Ishikawa (cell line): ENCODE data around the gene SLC29A1.

ENCODE experiments used
- CEBPB ChIP-seq: IDR thresholded peaks from 2 replicates; pipeline ENCODE4 v1.6.1; 2012
- CREB1 ChIP-seq: IDR thresholded peaks from 2 replicates; pipeline ENCODE4 v1.6.1; 2012; ENCODE audit warnings: low read depth
- EP300 ChIP-seq: IDR thresholded peaks from 2 replicates; pipeline ENCODE4 v1.6.1; 2012; ENCODE audit warnings: borderline replicate concordance
- RAD21 ChIP-seq: IDR thresholded peaks from 2 replicates; pipeline ENCODE4 v1.6.1; 2012; ENCODE audit warnings: low read depth
- TF ChIP-seq, protein P1 (sequence below): IDR thresholded peaks from 2 replicates; pipeline ENCODE4 v1.6.1; 2012
- TF ChIP-seq, protein P2 (sequence below): IDR thresholded peaks from 2 replicates; pipeline ENCODE4 v1.6.1; 2012
- TF ChIP-seq, protein P3 (sequence below): IDR thresholded peaks from 2 replicates; pipeline ENCODE4 v1.6.1; 2012; ENCODE audit warnings: low read depth, mild to moderate bottlenecking

DNA sequence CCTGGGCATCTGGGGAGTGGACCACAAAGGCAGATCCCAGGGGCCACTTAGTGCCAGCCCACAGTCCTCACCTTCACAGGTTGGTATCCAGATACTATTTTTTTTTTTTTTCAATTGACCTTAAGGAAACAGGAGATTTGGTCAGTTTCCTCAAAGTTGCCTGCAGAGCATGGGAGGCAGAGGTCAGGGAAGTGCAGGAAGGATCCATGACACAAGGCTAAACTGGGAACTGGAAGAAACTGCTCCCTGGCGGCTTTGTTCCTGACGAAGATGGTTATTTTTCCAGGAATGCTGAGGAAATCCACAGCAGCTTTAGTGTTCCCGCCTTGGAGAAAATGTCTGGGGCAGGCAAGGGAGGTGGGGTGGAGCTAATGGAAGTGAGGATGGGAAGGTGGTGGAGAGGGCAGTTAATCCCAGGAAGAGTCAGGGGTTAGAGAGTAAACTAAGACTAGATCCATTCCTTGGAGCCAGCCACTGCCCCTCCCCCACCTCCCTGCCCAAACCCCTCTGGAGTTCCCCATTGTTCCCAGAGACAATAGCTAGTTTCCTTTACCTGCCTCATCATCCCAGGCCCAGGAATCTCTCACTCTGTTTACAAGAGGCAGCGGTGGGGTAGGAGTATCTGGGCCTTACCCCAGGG is 20.9 kb upstream of the SLC29A1 start:
- no peak for TF ChIP-seq EP300
- TF ChIP-seq, protein P1, sequence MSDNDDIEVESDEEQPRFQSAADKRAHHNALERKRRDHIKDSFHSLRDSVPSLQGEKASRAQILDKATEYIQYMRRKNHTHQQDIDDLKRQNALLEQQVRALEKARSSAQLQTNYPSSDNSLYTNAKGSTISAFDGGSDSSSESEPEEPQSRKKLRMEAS = no peak
- no peak for TF ChIP-seq CREB1
- TF ChIP-seq CEBPB = no peak
- no peak for TF ChIP-seq RAD21
- TF ChIP-seq, protein P2, sequence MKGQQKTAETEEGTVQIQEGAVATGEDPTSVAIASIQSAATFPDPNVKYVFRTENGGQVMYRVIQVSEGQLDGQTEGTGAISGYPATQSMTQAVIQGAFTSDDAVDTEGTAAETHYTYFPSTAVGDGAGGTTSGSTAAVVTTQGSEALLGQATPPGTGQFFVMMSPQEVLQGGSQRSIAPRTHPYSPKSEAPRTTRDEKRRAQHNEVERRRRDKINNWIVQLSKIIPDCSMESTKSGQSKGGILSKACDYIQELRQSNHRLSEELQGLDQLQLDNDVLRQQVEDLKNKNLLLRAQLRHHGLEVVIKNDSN = no peak
- TF ChIP-seq, protein P3, sequence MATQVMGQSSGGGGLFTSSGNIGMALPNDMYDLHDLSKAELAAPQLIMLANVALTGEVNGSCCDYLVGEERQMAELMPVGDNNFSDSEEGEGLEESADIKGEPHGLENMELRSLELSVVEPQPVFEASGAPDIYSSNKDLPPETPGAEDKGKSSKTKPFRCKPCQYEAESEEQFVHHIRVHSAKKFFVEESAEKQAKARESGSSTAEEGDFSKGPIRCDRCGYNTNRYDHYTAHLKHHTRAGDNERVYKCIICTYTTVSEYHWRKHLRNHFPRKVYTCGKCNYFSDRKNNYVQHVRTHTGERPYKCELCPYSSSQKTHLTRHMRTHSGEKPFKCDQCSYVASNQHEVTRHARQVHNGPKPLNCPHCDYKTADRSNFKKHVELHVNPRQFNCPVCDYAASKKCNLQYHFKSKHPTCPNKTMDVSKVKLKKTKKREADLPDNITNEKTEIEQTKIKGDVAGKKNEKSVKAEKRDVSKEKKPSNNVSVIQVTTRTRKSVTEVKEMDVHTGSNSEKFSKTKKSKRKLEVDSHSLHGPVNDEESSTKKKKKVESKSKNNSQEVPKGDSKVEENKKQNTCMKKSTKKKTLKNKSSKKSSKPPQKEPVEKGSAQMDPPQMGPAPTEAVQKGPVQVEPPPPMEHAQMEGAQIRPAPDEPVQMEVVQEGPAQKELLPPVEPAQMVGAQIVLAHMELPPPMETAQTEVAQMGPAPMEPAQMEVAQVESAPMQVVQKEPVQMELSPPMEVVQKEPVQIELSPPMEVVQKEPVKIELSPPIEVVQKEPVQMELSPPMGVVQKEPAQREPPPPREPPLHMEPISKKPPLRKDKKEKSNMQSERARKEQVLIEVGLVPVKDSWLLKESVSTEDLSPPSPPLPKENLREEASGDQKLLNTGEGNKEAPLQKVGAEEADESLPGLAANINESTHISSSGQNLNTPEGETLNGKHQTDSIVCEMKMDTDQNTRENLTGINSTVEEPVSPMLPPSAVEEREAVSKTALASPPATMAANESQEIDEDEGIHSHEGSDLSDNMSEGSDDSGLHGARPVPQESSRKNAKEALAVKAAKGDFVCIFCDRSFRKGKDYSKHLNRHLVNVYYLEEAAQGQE = no peak
